DND-41 (cell line): ENCODE measurements around the gene PNKD.
"Not testable (repeated sequence)": the region's sequence is repeated elsewhere in the genome, so short reads cannot be mapped to it uniquely, and the experiment has no call there.

ENCODE experiments used
- ATAC-seq: fragments of 200-7000 bp; cut with Tn5 transposase; 3 replicates; pipeline ENCODE4 v1.9.1; 2021; ENCODE audit warnings: low read depth; ENCODE audit not compliant: insufficient read depth
- DNase-seq: peaks from one replicate; pipeline ENCODE4 v3.0.0-alpha.2; 2020
- H2AFZ ChIP-seq: 2 replicates; pipeline ENCODE4 v1.6.0; 2012; ENCODE audit warnings: low read depth, low read length
- H3K27ac ChIP-seq: 2 replicates; pipeline ENCODE4 v1.5.1; 2012; ENCODE audit warnings: low read length, inconsistent platforms
- H3K27me3 ChIP-seq: fragments of 200-600 bp; sonication (generic); 2 replicates; pipeline ENCODE4 v1.6.0; 2012; ENCODE audit warnings: low read length, mild to moderate bottlenecking, inconsistent platforms; ENCODE audit not compliant: insufficient read depth, poor library complexity
- H3K36me3 ChIP-seq: 2 replicates; pipeline ENCODE4 v1.5.1; 2012; ENCODE audit warnings: low read length, inconsistent platforms; ENCODE audit not compliant: insufficient read depth
- H3K4me1 ChIP-seq: 2 replicates; pipeline ENCODE4 v1.5.1; 2012; ENCODE audit warnings: mild to moderate bottlenecking, low read length; ENCODE audit not compliant: insufficient read depth
- H3K4me2 ChIP-seq: 2 replicates; pipeline ENCODE4 v1.6.0; 2012; ENCODE audit warnings: mild to moderate bottlenecking, moderate library complexity, low read length, inconsistent platforms; ENCODE audit not compliant: insufficient read depth
- H3K4me3 ChIP-seq, 2 experiments: fragments of 200-600 bp in 1 of 2; shearing (Covaris generic) in 1 of 2; 2 replicates each; pipeline ENCODE4 v1.5.1; 2012 to 2016; ENCODE audit warnings: inconsistent platforms in 2 of 2, low read length in 2 of 2, mild to moderate bottlenecking in 2 of 2, low read depth in 1 of 2, moderate library complexity in 1 of 2
- H3K79me2 ChIP-seq: 2 replicates; pipeline ENCODE4 v1.6.0; 2012; ENCODE audit warnings: low read length, inconsistent platforms; ENCODE audit not compliant: insufficient read depth
- H3K9ac ChIP-seq: 2 replicates; pipeline ENCODE4 v1.6.0; 2012; ENCODE audit warnings: low read depth, mild to moderate bottlenecking, inconsistent platforms, low read length, moderate library complexity
- H3K9me3 ChIP-seq: 2 replicates; pipeline ENCODE4 v1.5.1; 2012; ENCODE audit warnings: low read length, moderate library complexity, mild to moderate bottlenecking, inconsistent platforms; ENCODE audit not compliant: insufficient read depth, severe bottlenecking
- H4K20me1 ChIP-seq: 2 replicates; pipeline ENCODE4 v1.6.0; 2012; ENCODE audit warnings: low read length; ENCODE audit not compliant: insufficient read depth
- CTCF ChIP-seq: IDR thresholded peaks from 2 replicates; pipeline ENCODE4 v1.5.1; 2012; ENCODE audit warnings: borderline replicate concordance, low read length, moderate library complexity, mild to moderate bottlenecking; ENCODE audit not compliant: poor library complexity, severe bottlenecking; ENCODE audit errors: extremely low read depth
- EZH2 ChIP-seq: IDR thresholded peaks from 3 replicates; pipeline ENCODE4 v1.6.1; 2012; ENCODE audit warnings: borderline replicate concordance, low read depth, mild to moderate bottlenecking, moderate library complexity, low read length, inconsistent platforms; ENCODE audit not compliant: severe bottlenecking

The PNKD gene

GRCh38 chr2:218307415-218308090, 37.2 kb downstream of the PNKD start:
- no peaks in the 10 kb centered on the region for H3K27me3 ChIP-seq
- H4K20me1 ChIP-seq: no peaks in the 10 kb centered on the region
- no peaks in the 10 kb centered on the region for H3K9me3 ChIP-seq
- no peak overlapping the region for H2AFZ ChIP-seq
- no peaks in the 10 kb centered on the region for H3K4me1 ChIP-seq
- no peaks in the 10 kb centered on the region for H3K79me2 ChIP-seq
- H3K36me3 ChIP-seq: no peaks in the 10 kb centered on the region
- ATAC-seq (no peak), DNase-seq (no peak)
- H3K4me3 ChIP-seq: no peak overlapping the region
- no peak overlapping the region for H3K9ac ChIP-seq
- no peak overlapping the region for H3K27ac ChIP-seq
- TF ChIP-seq CTCF: no peak
- TF ChIP-seq EZH2: no peak
- H3K4me2 ChIP-seq: no peak overlapping the region

GRCh38 chr2:218310853-218311540, 40.7 kb downstream of the PNKD start:
- Histone ChIP-seq H3K27ac (no peak overlapping the region), H3K9me3 (no peaks in the 10 kb centered on the region), H2AFZ (no peak overlapping the region), H3K4me1 (peaks cover 9% of the 10 kb centered on the region), H3K27me3 (no peaks in the 10 kb centered on the region), H3K9ac (no peak overlapping the region), H3K4me2 (no peak overlapping the region), H3K36me3 (no peaks in the 10 kb centered on the region), H3K79me2 (no peaks in the 10 kb centered on the region), H4K20me1 (no peaks in the 10 kb centered on the region), H3K4me3 (no peak overlapping the region)
- no peak for TF ChIP-seq EZH2
- TF ChIP-seq CTCF: no peak
- DNase-seq (no peak), ATAC-seq (no peak)

- not testable (repeated sequence) for H3K4me2 ChIP-seq, H2AFZ ChIP-seq, DNase-seq, H3K36me3 ChIP-seq, H3K27ac ChIP-seq, H3K9me3 ChIP-seq, ATAC-seq, H3K79me2 ChIP-seq, H3K27me3 ChIP-seq, H4K20me1 ChIP-seq, H3K4me3 ChIP-seq, H3K9ac ChIP-seq
- H3K4me1 ChIP-seq: peaks cover 16% of the 10 kb centered on the region
These were observed 41.4 kb downstream of the PNKD start for GRCh38 chr2:218311541-218312266.

GRCh38 chr2:218312267-218312756, 42.0 kb downstream of the PNKD start:
- Histone ChIP-seq H3K9me3 (no peaks in the 10 kb centered on the region), H3K27ac (no peak overlapping the region), H3K79me2 (no peaks in the 10 kb centered on the region), H2AFZ (no peak overlapping the region), H3K36me3 (no peaks in the 10 kb centered on the region), H3K4me3 (no peak overlapping the region), H3K27me3 (no peaks in the 10 kb centered on the region), H3K4me1 (peaks cover 22% of the 10 kb centered on the region), H3K4me2 (no peak overlapping the region), H4K20me1 (no peaks in the 10 kb centered on the region), H3K9ac (no peak overlapping the region)
- no peak for ATAC-seq
- no peak for DNase-seq
- no peak for TF ChIP-seq EZH2
